ENCODE data around the gene SLC51B. TPM values are rescaled to one million over a fixed set of nuclear protein-coding genes. Genes with fewer than 3 reads are reported as not detected.
A peak's percentile ranks its signal among the peaks of the same experiment; 100 is the strongest.

Gene SLC51B
- total and polyA plus RNA-seq, 2 of the 4 experiments (the other 2 are of a cell fraction) = not detected

DNA sequence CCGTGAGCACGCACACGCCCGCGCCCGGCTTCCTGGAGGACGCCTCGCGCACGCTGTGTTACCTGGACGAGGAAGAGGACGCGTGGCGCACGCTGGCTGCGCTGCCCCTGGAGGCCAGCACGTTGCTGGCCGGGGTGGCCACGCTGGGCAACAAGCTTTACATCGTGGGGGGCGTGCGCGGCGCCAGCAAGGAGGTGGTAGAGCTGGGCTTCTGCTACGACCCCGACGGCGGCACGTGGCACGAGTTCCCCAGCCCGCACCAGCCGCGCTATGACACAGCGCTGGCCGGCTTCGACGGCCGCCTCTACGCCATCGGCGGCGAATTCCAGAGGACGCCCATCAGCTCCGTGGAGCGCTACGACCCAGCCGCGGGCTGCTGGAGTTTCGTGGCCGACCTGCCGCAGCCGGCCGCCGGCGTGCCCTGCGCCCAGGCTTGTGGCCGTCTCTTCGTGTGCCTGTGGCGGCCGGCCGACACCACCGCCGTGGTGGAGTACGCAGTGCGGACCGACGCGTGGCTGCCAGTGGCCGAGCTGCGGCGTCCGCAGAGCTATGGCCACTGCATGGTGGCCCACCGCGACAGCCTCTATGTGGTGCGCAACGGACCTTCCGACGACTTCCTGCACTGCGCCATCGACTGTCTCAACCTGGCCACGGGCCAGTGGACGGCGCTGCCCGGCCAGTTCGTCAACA is 32.2 kb downstream of the SLC51B start:
- dilution Hi-C loops (cut with HindIII; ENCODE audit: low sequenced_read_pairs, unreplicated experiment) (no loop called here), intact Hi-C loops (cut with micrococcal nuclease) (no loop called here), in situ Hi-C loops (cut with MboI; ENCODE audit: low sequenced_read_pairs) (no loop called here)
- H3K23ac ChIP-seq (ENCODE audit: low read depth, low read length) = no peak overlapping the region
- H2BK5ac ChIP-seq (ENCODE audit: low read depth, low read length, poor library complexity, severe bottlenecking) = no peak overlapping the region
- no peak overlapping the region for H3K56ac ChIP-seq (ENCODE audit: extremely low read depth, insufficient read depth, low read length)
- H3K27ac ChIP-seq (ENCODE audit: insufficient read depth, low read length) = no peak overlapping the region
- TF ChIP-seq ELK1 (IDR thresholded peaks at IDR 0.05; ENCODE audit: borderline replicate concordance, low read depth, low read length) = no peak
- no peak for TF ChIP-seq USF2 (IDR thresholded peaks at IDR 0.05; ENCODE audit: low read depth, low read length)
- no peak for TF ChIP-seq CEBPB (IDR thresholded peaks at IDR 0.05; ENCODE audit: low read depth, low read length)
- no peak for TF ChIP-seq CTCF (conservative IDR thresholded peaks at IDR 0.05; ENCODE audit: low read depth, low read length)
- TF ChIP-seq NFE2L2 (IDR thresholded peaks at IDR 0.05; ENCODE audit: low read depth, low read length) = no peak
- TF ChIP-seq CHD1 (IDR thresholded peaks at IDR 0.05; ENCODE audit: low read depth, low read length) = no peak
- TF ChIP-seq POLR2A (IDR thresholded peaks at IDR 0.05; ENCODE audit: low read depth, low read length) = no peak
- TF ChIP-seq MAFK (IDR thresholded peaks at IDR 0.05; ENCODE audit: low read depth, low read length) = no peak
- no peak for TF ChIP-seq MAZ (IDR thresholded peaks at IDR 0.05; ENCODE audit: borderline replicate concordance, low read depth, low read length)
- POLR2A ChIA-PET (ENCODE audit: unreplicated experiment) = no interaction called here
- H4K8ac ChIP-seq (ENCODE audit: low read depth in 2 of 2, low read length in 2 of 2) = no peak overlapping the region
- no peak for DNase-seq
- H3K4ac ChIP-seq (ENCODE audit: low read depth, low read length) = no peak overlapping the region
- H2BK120ac ChIP-seq (ENCODE audit: low read depth, low read length) = no peak overlapping the region
- no peak overlapping the region for H2BK20ac ChIP-seq (ENCODE audit: low read depth, low read length)
- peaks cover 3% of the 10 kb centered on the region; the same call in 1 of the 2 replicates for H3K9me1 ChIP-seq (ENCODE audit: insufficient read depth, low read length)
- H3K9me3 ChIP-seq (ENCODE audit: control insufficient read depth, insufficient read depth, low read length) = no peaks in the 10 kb centered on the region
- BruUV-seq (replicated peaks) = no TSS peak
- no peaks in the 10 kb centered on the region; the same call in none of the 2 replicates for H4K20me1 ChIP-seq (ENCODE audit: insufficient read depth, low read length)
- peak overlapping the region; percentile 72 for H2AFZ ChIP-seq (replicated peaks; ENCODE audit: low read length, poor library complexity)
- no peak overlapping the region for H4K91ac ChIP-seq (ENCODE audit: insufficient read depth, low read depth, low read length)
- H3K79me1 ChIP-seq (ENCODE audit: low read depth in 1 of 2, low read length in 2 of 2) = no peaks in the 10 kb centered on the region
- H4K5ac ChIP-seq (ENCODE audit: low read depth, low read length) = no peak overlapping the region
- no peak overlapping the region for H3K4me3 ChIP-seq (ENCODE audit: insufficient read depth, low read depth, low read length)
- H3K36me3 ChIP-seq (ENCODE audit: control insufficient read depth, insufficient read depth, low read length) = no peaks in the 10 kb centered on the region
- no peak overlapping the region for H3K9ac ChIP-seq (ENCODE audit: low read depth, low read length)
- H3K4me1 ChIP-seq (ENCODE audit: control insufficient read depth, insufficient read depth, low read length) = peaks cover 3% of the 10 kb centered on the region; the same call in 1 of the 2 replicates
- H2AK9ac ChIP-seq (replicated peaks; ENCODE audit: low read depth, low read length, poor library complexity) = no peak overlapping the region
- H2AK5ac ChIP-seq (ENCODE audit: low read depth, low read length) = no peak overlapping the region
- H3K14ac ChIP-seq (replicated peaks; ENCODE audit: low read depth, low read length) = no peak overlapping the region
- H3K4me2 ChIP-seq (ENCODE audit: low read depth, low read length) = no peak overlapping the region
- WGBS, 2 experiments (ENCODE audit: extremely low coverage in 2 of 2, insufficient read length in 1 of 2) = 77% methylated on average over 83 of the region's 85 CpGs; no CpG with 5 or more reads in 1 of the 2 experiments
- H3K18ac ChIP-seq (ENCODE audit: low read depth, low read length) = no peak overlapping the region
- no peak overlapping the region for H2BK15ac ChIP-seq (ENCODE audit: low read depth, low read length)
- ATAC-seq (ENCODE audit: low read depth) = no peak
- H3K27me3 ChIP-seq (ENCODE audit: control insufficient read depth, insufficient read depth, low read length) = peaks cover 34% of the 10 kb centered on the region
- CTCF ChIA-PET = no interaction called here

Data from IMR-90 (cell line).